Mesenchymal stem cell (in vitro differentiated cells and primary cell): Measurements from ENCODE around the gene DENND1B.

Experiments
- DNase-seq: peaks from one replicate; pipeline ENCODE4 v3.0.0-alpha.2; 2013
- H2AFZ ChIP-seq: one replicate; pipeline ENCODE4 v1.6.1; 2013; ENCODE audit warnings: low read depth, mild to moderate bottlenecking, control low read depth, inconsistent platforms, low read length, moderate library complexity
- H2AK5ac ChIP-seq: 2 replicates; pipeline ENCODE4 v1.6.1; 2013; ENCODE audit warnings: low read length, moderate library complexity, mild to moderate bottlenecking, inconsistent platforms; ENCODE audit not compliant: severe bottlenecking
- H2BK120ac ChIP-seq: one replicate; pipeline ENCODE4 v1.6.1; 2013; ENCODE audit warnings: low read depth, mild to moderate bottlenecking, inconsistent platforms, low read length, moderate library complexity
- H2BK12ac ChIP-seq, 2 experiments: one replicate each; pipeline ENCODE4 v1.6.1; 2013; ENCODE audit warnings: inconsistent platforms in 2 of 2, low read length in 2 of 2, mild to moderate bottlenecking in 2 of 2, moderate library complexity in 2 of 2, control low read depth in 1 of 2
- H2BK15ac ChIP-seq: one replicate; pipeline ENCODE4 v1.6.1; 2013; ENCODE audit warnings: mild to moderate bottlenecking, low read depth, inconsistent platforms; ENCODE audit not compliant: poor library complexity, severe bottlenecking
- H2BK5ac ChIP-seq: 2 replicates; pipeline ENCODE4 v1.6.1; 2013; ENCODE audit warnings: low read depth, mild to moderate bottlenecking, low read length, control low read depth, inconsistent platforms; ENCODE audit not compliant: poor library complexity, severe bottlenecking
- H3K14ac ChIP-seq, 2 experiments: one replicate each; pipeline ENCODE4 v1.6.1; 2013; ENCODE audit warnings: inconsistent platforms in 2 of 2, low read length in 2 of 2, control low read depth in 1 of 2, mild to moderate bottlenecking in 1 of 2, moderate library complexity in 1 of 2
- H3K18ac ChIP-seq, 2 experiments: one replicate each; pipeline ENCODE4 v1.6.1; 2013; ENCODE audit warnings: inconsistent platforms in 2 of 2, low read length in 2 of 2, control low read depth in 1 of 2, low read depth in 1 of 2, mild to moderate bottlenecking in 1 of 2
- H3K23ac ChIP-seq, 2 experiments: one replicate each; pipeline ENCODE4 v1.6.1; 2013; ENCODE audit warnings: inconsistent platforms in 2 of 2, low read length in 2 of 2, mild to moderate bottlenecking in 2 of 2, moderate library complexity in 2 of 2, control low read depth in 1 of 2
- H3K27ac ChIP-seq: 2 replicates; pipeline ENCODE4 v1.5.1; 2013; ENCODE audit warnings: mild to moderate bottlenecking, moderate library complexity, low read length, control low read depth, inconsistent platforms; ENCODE audit not compliant: poor library complexity, severe bottlenecking
- H3K27me3 ChIP-seq, 2 experiments: 2 replicates each; pipeline versions ENCODE4 v1.6.1 to v1.7.0; 2013; ENCODE audit warnings: low read length in 2 of 2, mild to moderate bottlenecking in 2 of 2, moderate library complexity in 2 of 2, control low read depth in 1 of 2, inconsistent platforms in 1 of 2; ENCODE audit not compliant: control insufficient read depth in 1 of 2, insufficient read depth in 1 of 2
- H3K36me3 ChIP-seq, 2 experiments: 2 replicates each; pipeline versions ENCODE4 v1.6.1 to v1.7.0; 2013; ENCODE audit warnings: low read length in 2 of 2, control low read depth in 1 of 2, inconsistent platforms in 1 of 2, low read depth in 1 of 2, mild to moderate bottlenecking in 1 of 2; ENCODE audit not compliant: insufficient read depth in 2 of 2, control insufficient read depth in 1 of 2
- H3K4ac ChIP-seq, 2 experiments: one replicate each; pipeline ENCODE4 v1.6.1; 2013; ENCODE audit warnings: inconsistent platforms in 2 of 2, low read length in 2 of 2, mild to moderate bottlenecking in 2 of 2, moderate library complexity in 2 of 2, control low read depth in 1 of 2, low read depth in 1 of 2
- H3K4me1 ChIP-seq: 2 replicates; pipeline ENCODE4 v1.6.1; 2013; ENCODE audit warnings: low read depth, low read length, control low read depth; ENCODE audit not compliant: control insufficient read depth, insufficient read depth
- H3K4me2 ChIP-seq: 2 replicates; pipeline ENCODE4 v1.6.1; 2013; ENCODE audit warnings: low read length, mild to moderate bottlenecking, inconsistent platforms; ENCODE audit not compliant: poor library complexity, severe bottlenecking
- H3K4me3 ChIP-seq, 2 experiments: 2 replicates each; pipeline versions ENCODE4 v1.5.1 to v1.7.0; 2013; ENCODE audit warnings: low read length in 2 of 2, mild to moderate bottlenecking in 2 of 2, control low read depth in 1 of 2, low read depth in 1 of 2; ENCODE audit not compliant: insufficient read depth in 1 of 2
- H3K79me1 ChIP-seq: replicated peaks from 2 replicates; pipeline ENCODE4 v1.6.1; 2013; ENCODE audit warnings: mild to moderate bottlenecking, control low read depth, low read length, inconsistent platforms; ENCODE audit not compliant: poor library complexity, severe bottlenecking
- H3K9ac ChIP-seq: 2 replicates; pipeline ENCODE4 v1.7.0; 2013; ENCODE audit warnings: mild to moderate bottlenecking, low read length, moderate library complexity
- H3K9me3 ChIP-seq: 2 replicates; pipeline ENCODE4 v1.7.0; 2013; ENCODE audit warnings: mild to moderate bottlenecking, low read length; ENCODE audit not compliant: control insufficient read depth
- H4K8ac ChIP-seq: one replicate; pipeline ENCODE4 v1.6.1; 2013; ENCODE audit warnings: inconsistent platforms, mild to moderate bottlenecking, low read length, moderate library complexity
- H4K91ac ChIP-seq: one replicate; pipeline ENCODE4 v1.6.1; 2013; ENCODE audit warnings: mild to moderate bottlenecking, low read length, inconsistent platforms
- WGBS: methylation state at CpG from one replicate; pipeline ENCODE4 v1.1.7; 2013; ENCODE audit warnings: mixed read lengths; 5-methylcytosine and 5-hydroxymethylcytosine counted together

DENND1B gene

GRCh38 chr1:197544553-197544952 is 230.7 kb downstream of the DENND1B start:
- no peak overlapping the region for H2BK12ac ChIP-seq
- WGBS, result 94% methylated on average over 1 of the region's 2 CpGs

GRCh38 chr1:197544130-197544529 is 231.2 kb downstream of the DENND1B start:
- DNase-seq, result no peak
- 97% methylated on average over 2 of the region's 3 CpGs for WGBS
- H3K9ac ChIP-seq, result no peak overlapping the region

More at GRCh38 chr1:197544553-197544952, 230.7 kb downstream of the DENND1B start:
- Histone ChIP-seq H3K27ac (no peak overlapping the region), H3K4me1 (no peaks in the 10 kb centered on the region), H3K9ac (no peak overlapping the region), H2BK5ac (no peak overlapping the region), H3K14ac (no peak overlapping the region), H3K79me1 (no peaks in the 10 kb centered on the region), H3K4ac (no peak overlapping the region), H3K9me3 (no peaks in the 10 kb centered on the region), H2BK15ac (no peak overlapping the region), H3K4me2 (no peak overlapping the region), H3K36me3 (no peaks in the 10 kb centered on the region), H4K91ac (no peak overlapping the region), H3K27me3 (no peaks in the 10 kb centered on the region), H3K23ac (no peak overlapping the region), H3K18ac (no peak overlapping the region), H2AK5ac (no peak overlapping the region), H2BK120ac (no peak overlapping the region), H3K4me3 (no peak overlapping the region), H2AFZ (no peak overlapping the region), H4K8ac (no peak overlapping the region)
- DNase-seq, result no peak

GRCh38 chr1:197541411-197541810 is 233.9 kb downstream of the DENND1B start:
- no peaks in the 10 kb centered on the region for H3K79me1 ChIP-seq
- no peak overlapping the region for H3K27ac ChIP-seq
- DNase-seq, result no peak
- H3K4me1 ChIP-seq, result no peaks in the 10 kb centered on the region
- no peak overlapping the region for H3K23ac ChIP-seq
- H2BK5ac ChIP-seq, result no peak overlapping the region
- no peak overlapping the region for H2BK12ac ChIP-seq
- no peaks in the 10 kb centered on the region for H3K36me3 ChIP-seq
- H4K8ac ChIP-seq, result no peak overlapping the region
- H2BK120ac ChIP-seq, result no peak overlapping the region
- no peaks in the 10 kb centered on the region for H3K27me3 ChIP-seq
- H3K14ac ChIP-seq, result no peak overlapping the region
- no peak overlapping the region for H2BK15ac ChIP-seq
- H3K4me3 ChIP-seq, result no peak overlapping the region
- no peak overlapping the region for H3K4me2 ChIP-seq
- H3K9ac ChIP-seq, result no peak overlapping the region
- no peak overlapping the region for H3K18ac ChIP-seq
- H3K4ac ChIP-seq, result no peak overlapping the region
- H2AK5ac ChIP-seq, result no peak overlapping the region
- no peak overlapping the region for H2AFZ ChIP-seq
- no peaks in the 10 kb centered on the region for H3K9me3 ChIP-seq
- no peak overlapping the region for H4K91ac ChIP-seq

More at GRCh38 chr1:197544130-197544529, 231.2 kb downstream of the DENND1B start:
- Histone ChIP-seq H2BK12ac (no peak overlapping the region), H3K27ac (no peak overlapping the region), H3K14ac (no peak overlapping the region), H2BK15ac (no peak overlapping the region), H3K9me3 (no peaks in the 10 kb centered on the region), H3K23ac (no peak overlapping the region), H3K79me1 (no peaks in the 10 kb centered on the region), H4K8ac (no peak overlapping the region), H3K27me3 (no peaks in the 10 kb centered on the region), H3K4ac (no peak overlapping the region), H3K18ac (no peak overlapping the region), H3K4me3 (no peak overlapping the region), H3K36me3 (no peaks in the 10 kb centered on the region), H2BK5ac (no peak overlapping the region), H2AK5ac (no peak overlapping the region), H3K4me2 (no peak overlapping the region), H2AFZ (no peak overlapping the region), H4K91ac (no peak overlapping the region), H3K4me1 (no peaks in the 10 kb centered on the region), H2BK120ac (no peak overlapping the region)

GRCh38 chr1:197526736-197527371 is 248.4 kb downstream of the DENND1B start:
- Histone ChIP-seq H2BK15ac (no peak overlapping the region), H2BK12ac (no peak overlapping the region), H2BK5ac (no peak overlapping the region), H3K4me1 (no peaks in the 10 kb centered on the region), H2BK120ac (no peak overlapping the region), H3K9ac (no peak overlapping the region), H3K4me3 (no peak overlapping the region), H4K8ac (no peak overlapping the region), H4K91ac (no peak overlapping the region), H3K27me3 (no peaks in the 10 kb centered on the region), H3K9me3 (no peaks in the 10 kb centered on the region), H3K4me2 (no peak overlapping the region), H3K18ac (no peak overlapping the region), H3K27ac (no peak overlapping the region), H3K23ac (no peak overlapping the region), H3K36me3 (no peaks in the 10 kb centered on the region), H3K14ac (no peak overlapping the region), H2AFZ (no peak overlapping the region), H3K4ac (no peak overlapping the region), H2AK5ac (no peak overlapping the region), H3K79me1 (no peaks in the 10 kb centered on the region)
- peak; percentile 36 for DNase-seq
- WGBS, result 100% methylated on average over 1 of the region's 4 CpGs
